Left ventricle myocardium inferior (tissue), 1 donor: ENCODE data around the gene CHPF. TPM values are rescaled to one million over a fixed set of nuclear protein-coding genes. Genes with fewer than 3 reads are reported as not detected.

Experiments used
- DNase-seq: peaks from one replicate; pipeline ENCODE4 v3.0.0-alpha.2; 2020
- H3K27ac ChIP-seq: fragments of 200-600 bp; replicated peaks from 2 replicates; pipeline ENCODE4 v1.8.0; 2021
- H3K27me3 ChIP-seq: fragments of 200-600 bp; 2 replicates; pipeline ENCODE4 v1.8.0; 2021; ENCODE audit warnings: low read depth
- H3K36me3 ChIP-seq: fragments of 200-600 bp; 2 replicates; pipeline ENCODE4 v1.8.0; 2021
- H3K4me1 ChIP-seq: fragments of 200-600 bp; 2 replicates; pipeline ENCODE4 v1.8.0; 2021
- H3K4me3 ChIP-seq: fragments of 200-600 bp; 2 replicates; pipeline ENCODE4 v1.8.0; 2021; ENCODE audit warnings: mild to moderate bottlenecking, moderate library complexity
- H3K9me3 ChIP-seq: fragments of 200-600 bp; replicated peaks from 2 replicates; pipeline ENCODE4 v1.8.0; 2021
- CTCF ChIP-seq: fragments of 200-600 bp; IDR thresholded peaks from 2 replicates; pipeline ENCODE4 v1.8.0; 2021; ENCODE audit warnings: antibody characterized with exemption, mild to moderate bottlenecking, borderline replicate concordance
- intact Hi-C: fragments of 100-400 bp; cut with micrococcal nuclease; formaldehyde crosslinking; loops from one replicate; pipeline ENCODE4 v1.11.0; 2022
- total RNA-seq: library from RNA; stranded (reverse); fragmentation: NEBNext Ultra II Directional; extraction: Animal tissue kit (Norgen Biotek cat#: 25700); gene quantifications from one replicate; pipeline ENCODE4 v1.2.1, GENCODE V29; 2021
- donor health status: DM: no; HTN: yes; CAD: no; lungs with severe emphysema.

The CHPF gene
- total RNA-seq, 1 donor from 2014 or later: 104 TPM

GRCh38 chr2:219573166-219573565, 29.6 kb upstream of the CHPF start:
- no peaks in the 10 kb centered on the region for H3K9me3 ChIP-seq
- no peak for DNase-seq
- H3K27ac ChIP-seq: no peak overlapping the region
- no peak overlapping the region for H3K4me3 ChIP-seq
- H3K27me3 ChIP-seq: peaks cover 52% of the 10 kb centered on the region
- intact Hi-C loops: no loop called here
- TF ChIP-seq CTCF: no peak
- no peaks in the 10 kb centered on the region for H3K36me3 ChIP-seq
- H3K4me1 ChIP-seq: peaks cover 35% of the 10 kb centered on the region

DNA sequence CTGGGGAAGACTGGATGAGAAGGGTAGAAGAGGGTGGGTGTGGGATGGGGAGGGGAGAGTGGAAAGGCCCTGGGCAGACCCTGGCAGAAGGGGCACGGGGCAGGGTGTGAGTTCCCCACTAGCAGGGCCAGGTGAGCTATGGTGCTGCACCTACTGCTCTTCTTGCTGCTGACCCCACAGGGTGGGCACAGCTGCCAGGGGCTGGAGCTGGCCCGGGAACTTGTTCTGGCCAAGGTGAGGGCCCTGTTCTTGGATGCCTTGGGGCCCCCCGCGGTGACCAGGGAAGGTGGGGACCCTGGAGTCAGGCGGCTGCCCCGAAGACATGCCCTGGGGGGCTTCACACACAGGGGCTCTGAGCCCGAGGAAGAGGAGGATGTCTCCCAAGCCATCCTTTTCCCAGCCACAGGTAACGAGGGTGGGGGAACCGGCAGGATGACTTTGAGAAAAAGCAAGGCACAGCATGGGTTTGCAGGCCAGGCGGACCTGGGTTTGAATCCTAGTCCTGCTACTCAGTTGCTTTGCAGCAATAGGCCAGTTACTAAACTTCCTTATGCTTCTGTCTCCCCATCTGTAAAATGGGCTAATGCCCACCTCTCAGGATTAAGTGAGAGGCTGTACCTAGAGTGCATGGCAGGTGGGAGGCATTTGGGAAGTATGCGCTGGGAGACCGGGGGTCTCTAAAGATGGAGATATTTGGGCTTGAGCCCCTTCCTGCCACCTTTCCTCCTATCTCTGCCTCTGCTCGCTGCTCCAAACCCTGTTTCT, 28.8 kb upstream of the CHPF start, which contains the start of gene INHA:
INHA (plus strand) TSS at position 74 of the 765 bp plus-strand sequence; CDS start at position 139, 65 bp downstream.
- H3K27ac ChIP-seq: peak within 1 kb of the TSS; percentile 93
- TF ChIP-seq CTCF: no peak
- H3K4me1 ChIP-seq: peaks cover 35% of the 10 kb centered on the region
- no peaks in the 10 kb centered on the region for H3K9me3 ChIP-seq
- peaks cover 50% of the 10 kb centered on the region for H3K27me3 ChIP-seq
- intact Hi-C loops: no loop called here
- peak within 1 kb of the TSS; percentile 79 for H3K4me3 ChIP-seq
- H3K36me3 ChIP-seq: no peaks in the 10 kb centered on the region
- no peak for DNase-seq

DNA sequence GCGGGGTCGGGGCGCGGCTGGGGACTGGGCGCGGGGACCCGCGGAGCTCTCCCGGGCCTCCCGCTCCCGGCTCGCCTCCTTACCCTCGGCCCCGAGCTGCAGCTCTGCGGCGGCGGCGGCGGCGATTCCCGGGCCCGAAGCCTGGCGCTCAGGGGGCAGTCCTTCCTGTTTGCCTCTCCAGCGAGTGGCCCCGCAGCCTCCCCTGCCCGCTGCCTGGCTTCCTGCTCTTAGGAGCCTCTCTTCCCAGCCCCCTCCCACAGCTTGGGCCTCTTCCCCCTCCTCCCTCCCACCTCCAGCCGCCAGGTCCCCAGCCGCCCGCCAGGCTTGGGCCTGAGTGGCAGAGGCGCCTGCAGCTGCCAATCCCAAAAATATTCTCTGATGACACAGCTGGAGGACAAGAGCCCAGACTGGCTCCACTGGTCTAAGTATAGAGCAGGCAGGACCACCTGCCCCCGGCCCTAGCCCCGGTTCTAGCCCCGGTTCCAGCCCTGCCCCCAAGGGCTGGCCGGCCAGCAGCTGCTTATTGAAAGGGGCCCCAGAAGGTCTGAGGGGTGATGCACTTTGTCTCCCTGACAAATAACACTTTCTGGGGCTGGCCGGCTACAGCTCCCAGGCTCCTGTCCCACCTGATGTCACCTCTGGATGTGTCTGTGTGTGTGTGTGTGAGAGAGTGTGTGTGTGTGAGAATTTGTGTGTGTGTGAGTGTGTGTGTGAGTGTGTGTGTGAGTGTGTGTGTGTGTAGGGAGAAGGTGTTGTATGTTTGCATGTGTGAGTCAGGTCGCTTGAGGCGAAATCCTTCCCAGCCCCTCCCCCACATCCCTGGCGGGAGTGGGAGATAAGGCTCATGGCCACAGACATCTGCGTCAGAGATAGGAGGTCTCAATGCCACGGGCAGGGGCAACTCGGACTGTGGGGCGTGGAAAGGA, 28.0 kb upstream of the CHPF start, which contains the start of gene OBSL1:
OBSL1 (minus strand) TSS at position 229 of the 926 bp plus-strand sequence. CDS start 307 bp downstream, outside the sequence.
- Histone ChIP-seq H3K9me3 (no peaks in the 10 kb centered on the region), H3K4me1 (peaks cover 32% of the 10 kb centered on the region), H3K36me3 (peaks cover 8% of the 10 kb centered on the region), H3K4me3 (peak within 1 kb of the TSS; percentile 79), H3K27ac (peak within 1 kb of the TSS; percentile 93), H3K27me3 (peaks cover 44% of the 10 kb centered on the region)
- TF ChIP-seq CTCF: peak; percentile 11
- peak; percentile 85 for DNase-seq
- intact Hi-C loops: no loop called here

DNA sequence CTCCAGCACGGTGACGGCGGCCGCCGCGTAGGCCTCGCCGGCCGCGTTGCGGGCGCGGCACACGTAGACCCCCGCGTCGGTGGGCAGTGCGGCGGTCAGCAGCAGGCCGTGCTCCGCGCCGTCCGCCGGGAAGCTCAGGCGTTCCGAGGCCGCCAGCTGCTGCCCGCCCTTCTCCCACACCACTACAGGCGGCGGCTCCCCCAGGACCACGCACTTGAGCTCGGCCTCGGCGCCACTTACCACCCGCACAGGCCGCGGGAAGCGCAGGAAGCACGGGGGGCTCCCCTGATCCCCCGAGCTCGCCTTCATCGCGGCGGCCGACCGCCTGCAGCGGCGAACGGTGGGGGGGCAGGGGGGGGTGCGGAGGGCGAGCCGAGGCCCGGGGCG, 27.3 kb upstream of the CHPF start:
- Histone ChIP-seq H3K27ac (peak overlapping the region; percentile 93), H3K9me3 (no peaks in the 10 kb centered on the region), H3K27me3 (peaks cover 44% of the 10 kb centered on the region), H3K4me1 (peaks cover 32% of the 10 kb centered on the region), H3K4me3 (peak overlapping the region; percentile 79), H3K36me3 (peaks cover 14% of the 10 kb centered on the region)
- no peak for TF ChIP-seq CTCF
- intact Hi-C loops: no loop called here
- DNase-seq: no peak

DNA sequence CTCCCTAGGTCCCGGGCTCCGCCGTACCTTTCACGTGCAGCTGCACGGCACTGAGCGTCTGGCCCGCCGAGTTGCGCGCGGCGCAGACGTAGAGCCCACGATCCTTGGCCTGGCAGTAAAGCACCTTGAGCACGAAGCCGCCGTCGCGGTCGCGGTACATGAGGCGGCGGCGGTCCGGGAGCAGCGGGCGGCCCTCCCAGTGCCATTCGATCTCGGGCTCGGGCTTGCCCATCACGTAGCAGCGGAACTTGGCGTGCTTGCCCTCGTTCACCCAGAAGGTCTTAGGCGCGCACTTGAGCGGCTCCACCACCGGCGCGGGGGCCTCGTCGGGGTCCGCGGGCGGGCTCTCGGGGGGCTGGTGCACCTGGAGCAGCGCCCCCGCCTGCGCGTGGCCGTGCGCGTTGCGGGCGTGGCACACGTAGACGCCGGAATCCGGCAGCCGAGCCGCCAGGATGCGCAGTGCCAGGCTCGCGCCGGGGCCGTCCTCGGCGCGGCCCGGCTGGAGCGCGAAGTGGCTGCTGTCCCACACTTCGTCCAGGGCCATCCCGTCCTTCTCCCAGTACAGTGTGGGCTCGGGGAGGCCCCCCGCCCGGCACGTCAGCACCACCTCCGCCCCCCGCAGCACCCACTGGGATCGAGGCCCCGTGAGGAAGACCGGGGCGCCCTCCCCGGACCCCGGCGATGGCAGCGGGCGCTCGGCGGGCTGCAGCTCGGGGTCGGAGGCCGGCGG, 26.8 kb upstream of the CHPF start:
- Histone ChIP-seq H3K4me3 (peak overlapping the region; percentile 79), H3K27me3 (peaks cover 41% of the 10 kb centered on the region), H3K36me3 (peaks cover 14% of the 10 kb centered on the region), H3K9me3 (no peaks in the 10 kb centered on the region), H3K4me1 (peaks cover 33% of the 10 kb centered on the region), H3K27ac (peak overlapping the region; percentile 93)
- no peak for TF ChIP-seq CTCF
- intact Hi-C loops: no loop called here
- no peak for DNase-seq
